HCT116 (cell line): ENCODE measurements around the gene CACNA1S. TPM values are rescaled to one million over a fixed set of nuclear protein-coding genes. Genes with fewer than 3 reads are reported as not detected.

Experiments
- ATAC-seq: fragments of 200-7000 bp; cut with Tn5 transposase; 2 replicates; pipeline ENCODE4 v1.9.1; 2020; ENCODE audit warnings: mild to moderate bottlenecking, moderate library complexity
- BruUV-seq: library from RNA; stranded (reverse); fragments of 400-500 nt; replicated peaks from 2 replicates; lab custom pipeline; 2021; lab: Mats Ljungman, UMichigan
- CTCF ChIA-PET: fragments of 300-600 bp; sonication (Branson Sonifier 250); formaldehyde crosslinking; loops from one replicate; lab custom pipeline; 2021; ENCODE audit warnings: antibody characterized with exemption; lab: Charles Lee
- POLR2A ChIA-PET: fragments of 300-600, 350-600 bp; sonication (Branson Sonifier 250); formaldehyde crosslinking; loops from one replicate; lab custom pipeline; 2021; ENCODE audit warnings: antibody characterized with exemption; lab: Charles Lee
- RAD21 ChIA-PET, 2 experiments: fragments of 300-600 bp; sonication (Branson Sonifier 250); formaldehyde crosslinking; loops; one replicate each; lab custom pipeline; 2023; ENCODE audit warnings: low total read pairs in 2 of 2; ENCODE audit not compliant: uncharacterized antibody in 2 of 2, unreplicated experiment in 2 of 2, low non-redundant PET in 1 of 2; lab: Charles Lee
- DNase-seq: peaks from one replicate; pipeline ENCODE4 v3.0.0-alpha.2; 2010; ENCODE audit warnings: low read depth, low spot score
- H2AFZ ChIP-seq: fragments of 200-600 bp; shearing (Covaris generic), sonication (generic); 2 replicates; pipeline ENCODE4 v1.6.1; 2017; ENCODE audit warnings: low read depth, mixed run types, mixed read lengths, antibody characterized with exemption, low read length; ENCODE audit not compliant: poor library complexity, severe bottlenecking
- H3K27ac ChIP-seq: 2 replicates; pipeline ENCODE4 v1.5.1; 2012; ENCODE audit warnings: low read depth, low read length
- H3K27me3 ChIP-seq: fragments of 200-600 bp; sonication (generic); 2 replicates; pipeline ENCODE4 v1.6.1; 2016; ENCODE audit warnings: mixed run types, low read length, mixed read lengths; ENCODE audit not compliant: insufficient read depth
- H3K36me3 ChIP-seq, 2 experiments: fragments of 200-500 bp in 1 of 2; fragments of 200-600 bp in 1 of 2; sonication (Bioruptor generic) in 1 of 2; sonication (generic) in 1 of 2; 2 replicates each; pipeline versions ENCODE4 v1.5.1 to v1.6.1; 2014 to 2016; ENCODE audit warnings: low read length in 2 of 2, inconsistent platforms in 1 of 2, mixed read lengths in 1 of 2, mixed run types in 1 of 2; ENCODE audit not compliant: insufficient read depth in 2 of 2, control insufficient read depth in 1 of 2
- H3K4me1 ChIP-seq, 2 experiments: fragments of 200-600 bp in 1 of 2; sonication (generic) in 1 of 2; 2 replicates each; pipeline versions ENCODE4 v1.5.1 to v1.6.1; 2012 to 2017; ENCODE audit warnings: low read length in 2 of 2, inconsistent platforms in 1 of 2, mild to moderate bottlenecking in 1 of 2, mixed read lengths in 1 of 2, mixed run types in 1 of 2, moderate library complexity in 1 of 2; ENCODE audit not compliant: insufficient read depth in 2 of 2, control insufficient read depth in 1 of 2
- H3K4me2 ChIP-seq: fragments of 200-600 bp; sonication (generic); 2 replicates; pipeline ENCODE4 v1.6.1; 2017; ENCODE audit warnings: mixed run types, low read length, mixed read lengths
- H3K4me3 ChIP-seq, 2 experiments: fragments of 200-600 bp in 1 of 2; sonication (generic) in 1 of 2; replicated peaks in 1 of 2; 2 replicates each; pipeline ENCODE4 v1.5.1; 2011 to 2016; ENCODE audit warnings: low read length in 2 of 2, control low read depth in 1 of 2, low read depth in 1 of 2, mild to moderate bottlenecking in 1 of 2, mixed read lengths in 1 of 2, mixed run types in 1 of 2
- H3K79me2 ChIP-seq: fragments of 200-600 bp; sonication (generic); 2 replicates; pipeline ENCODE4 v1.6.1; 2017; ENCODE audit warnings: mild to moderate bottlenecking, mixed run types, low read length, moderate library complexity, mixed read lengths; ENCODE audit not compliant: insufficient read depth
- H3K9ac ChIP-seq: fragments of 200-600 bp; sonication (generic); 2 replicates; pipeline ENCODE4 v1.6.1; 2016; ENCODE audit warnings: low read length, mixed read lengths
- H3K9me2 ChIP-seq: fragments of 200-600 bp; sonication (generic), shearing (Covaris generic); 2 replicates; pipeline ENCODE4 v1.6.1; 2017; ENCODE audit warnings: mixed run types, mild to moderate bottlenecking, moderate library complexity; ENCODE audit not compliant: insufficient read depth
- H3K9me3 ChIP-seq, 2 experiments: fragments of 200-500 bp in 1 of 2; fragments of 200-600 bp in 1 of 2; sonication (Bioruptor generic) in 1 of 2; sonication (generic) in 1 of 2; 2 replicates each; pipeline ENCODE4 v1.6.1; 2014 to 2017; ENCODE audit warnings: low read length in 2 of 2, mixed read lengths in 2 of 2, inconsistent platforms in 1 of 2, low read depth in 1 of 2, mild to moderate bottlenecking in 1 of 2, mixed run types in 1 of 2, moderate library complexity in 1 of 2; ENCODE audit not compliant: control insufficient read depth in 1 of 2, insufficient read depth in 1 of 2
- H4K20me1 ChIP-seq: fragments of 200-600 bp; sonication (generic), shearing (Covaris generic); 2 replicates; pipeline ENCODE4 v1.6.1; 2017; ENCODE audit warnings: mixed run types, mild to moderate bottlenecking, moderate library complexity; ENCODE audit not compliant: insufficient read depth
- ATF3 ChIP-seq: IDR thresholded peaks from 2 replicates; pipeline ENCODE4 v1.6.1; 2012
- CBX3 ChIP-seq: IDR thresholded peaks from 2 replicates; pipeline ENCODE4 v1.6.1; 2012; ENCODE audit warnings: low read depth
- CTCF ChIP-seq, 3 experiments: fragments of 200-600 bp in 1 of 3; sonication (generic) in 1 of 3; IDR thresholded peaks in 2 of 3; conservative IDR thresholded peaks in 1 of 3; 2 replicates each; pipeline ENCODE4 v1.5.1; 2012 to 2017; ENCODE audit warnings: low read depth in 2 of 3, low read length in 2 of 3, antibody characterized with exemption in 1 of 3, borderline replicate concordance in 1 of 3, control low read depth in 1 of 3, mild to moderate bottlenecking in 1 of 3, mixed read lengths in 1 of 3, mixed run types in 1 of 3, moderate library complexity in 1 of 3; ENCODE audit not compliant: insufficient read depth in 1 of 3
- ELF1 ChIP-seq: IDR thresholded peaks from 2 replicates; pipeline ENCODE4 v1.6.1; 2012; ENCODE audit warnings: low read depth, borderline replicate concordance
- EZH2 ChIP-seq: fragments of 200-600 bp; sonication (generic); IDR thresholded peaks from 2 replicates; pipeline ENCODE4 v1.6.1; 2017; ENCODE audit warnings: antibody characterized with exemption, mixed run types
- EZH2phosphoT487 ChIP-seq: fragments of 200-600 bp; IDR thresholded peaks from 2 replicates; pipeline ENCODE4 v1.6.1; 2018; ENCODE audit warnings: antibody characterized with exemption, borderline replicate concordance
- FOSL1 ChIP-seq: IDR thresholded peaks from 2 replicates; pipeline ENCODE4 v1.6.1; 2012; ENCODE audit warnings: low read depth
- JUND ChIP-seq: IDR thresholded peaks from 2 replicates; pipeline ENCODE4 v1.6.1; 2012
- MAX ChIP-seq: IDR thresholded peaks from 2 replicates; pipeline ENCODE4 v1.6.1; 2012
- POLR2A ChIP-seq: IDR thresholded peaks from 2 replicates; pipeline ENCODE4 v1.7.0; 2011; ENCODE audit warnings: borderline replicate concordance; ENCODE audit not compliant: insufficient read depth, insufficient read length; ENCODE audit errors: extremely low read depth
- POLR2AphosphoS5 ChIP-seq: IDR thresholded peaks from 2 replicates; pipeline ENCODE4 v1.6.1; 2011; ENCODE audit warnings: mild to moderate bottlenecking, low read depth, low read length, moderate library complexity
- RAD21 ChIP-seq: IDR thresholded peaks from 2 replicates; pipeline ENCODE4 v1.6.1; 2012; ENCODE audit warnings: low read depth, mild to moderate bottlenecking
- REST ChIP-seq: IDR thresholded peaks from 2 replicates; pipeline ENCODE4 v1.6.1; 2012; ENCODE audit warnings: low read depth
- SIN3A ChIP-seq: IDR thresholded peaks from 2 replicates; pipeline ENCODE4 v1.6.1; 2012; ENCODE audit warnings: low read depth
- SRF ChIP-seq: IDR thresholded peaks from 2 replicates; pipeline ENCODE4 v1.6.1; 2012; ENCODE audit warnings: low read depth
- ZBTB33 ChIP-seq: IDR thresholded peaks from 2 replicates; pipeline ENCODE4 v1.6.1; 2011; ENCODE audit warnings: mild to moderate bottlenecking, low read length, moderate library complexity; ENCODE audit not compliant: insufficient replicate concordance; ENCODE audit errors: extremely low read depth
- ZFX ChIP-seq: fragments of 450-650 bp; IDR thresholded peaks from 2 replicates; pipeline ENCODE4 v1.6.1; 2017
- intact Hi-C: fragments of 100-400 bp; cut with micrococcal nuclease; formaldehyde crosslinking; loops from 2 replicates; pipeline ENCODE4 v1.10.0; 2022
- total RNA-seq: library from RNA; stranded (reverse); gene quantifications from one replicate; pipeline ENCODE4 v1.2.1, GENCODE V29; 2021; ENCODE audit not compliant: unreplicated experiment

CACNA1S gene
- total RNA-seq, 1 experiment from 2014 or later, result not detected

- Histone ChIP-seq H3K36me3 (no peaks in the 10 kb centered on the region), H3K27me3 (no peaks in the 10 kb centered on the region), H3K27ac (no peak overlapping the region), H3K4me1 (peaks cover 13 to 42% of the 10 kb centered on the region in 2 experiments; a peak in 3 of 4 replicates), H2AFZ (no peak overlapping the region), H3K9me3 (no peaks in the 10 kb centered on the region), H3K79me2 (no peaks in the 10 kb centered on the region), H3K9ac (no peak overlapping the region), H3K9me2 (no peaks in the 10 kb centered on the region), H4K20me1 (no peaks in the 10 kb centered on the region), H3K4me2 (peak overlapping the region; percentile 43; the same call in 1 of the 2 replicates)
- BruUV-seq, result no TSS peak
- ATAC-seq (no peak), DNase-seq (no peak)
- ChIA-PET RAD21 (no interaction called here), CTCF (interaction anchor here (0.7 to 2.3 kb wide), 9 partner anchors 9 to 398 kb away, joined by 3 to 16 read pairs (median 3); no protein-coding TSS in a partner anchor)
- no peak for TF ChIP-seq ATF3
- no peak for TF ChIP-seq POLR2AphosphoS5
- no peak for TF ChIP-seq CBX3
- TF ChIP-seq FOSL1, result no peak
- no peak for TF ChIP-seq MAX
- no peak for TF ChIP-seq EZH2phosphoT487
- TF ChIP-seq POLR2A, result no peak
- no peak for TF ChIP-seq ZFX
- no peak for TF ChIP-seq RAD21
- TF ChIP-seq SRF, result no peak
- TF ChIP-seq ZBTB33, result no peak
- TF ChIP-seq JUND, result no peak
- TF ChIP-seq REST, result no peak
- no peak for TF ChIP-seq SIN3A
- no peak for TF ChIP-seq CTCF (IDR thresholded peaks at IDR 0.05 in 2 of 3, conservative IDR thresholded peaks at IDR 0.05 in 1 of 3; ENCODE audit: borderline replicate concordance in 1 of 3, insufficient read depth in 1 of 3, low read depth in 2 of 3, low read length in 2 of 3)
- TF ChIP-seq ELF1, result no peak
- no peak for TF ChIP-seq EZH2
- TF ChIP-seq, all 23 proteins: peak for 0
- POLR2A ChIA-PET, result interaction anchor here (0.9 kb wide), 1 partner anchor 94 kb away, joined by 4 read pairs; no protein-coding TSS in a partner anchor
- intact Hi-C loops, result no loop called here
- no peak overlapping the region for H3K4me3 ChIP-seq
Measured at GRCh38 chr1:201020040-201020591, 92.1 kb downstream of the CACNA1S start.
